Liver (tissue), 9 donors: ENCODE data around the gene CHRNA4. TPM values are rescaled to one million over a fixed set of nuclear protein-coding genes. Genes with fewer than 3 reads are reported as not detected.

Experiments used
- DNase-seq: peaks from one replicate; pipeline ENCODE4 v3.0.0-alpha.2; 2017; ENCODE audit warnings: low spot score
- H3K27ac ChIP-seq, 2 donors: one replicate each; pipeline ENCODE4 v1.7.0; 2013; ENCODE audit warnings: inconsistent platforms in 2 of 2, low read length in 2 of 2, control low read depth in 1 of 2, low read depth in 1 of 2, mild to moderate bottlenecking in 1 of 2
- H3K27me3 ChIP-seq, 4 donors: one replicate each; pipeline versions ENCODE4 v1.6.1 to v1.7.0; 2013; ENCODE audit warnings: low read length in 3 of 4, inconsistent platforms in 1 of 4, mild to moderate bottlenecking in 1 of 4, moderate library complexity in 1 of 4; ENCODE audit not compliant: control insufficient read depth in 4 of 4, insufficient read depth in 4 of 4
- H3K36me3 ChIP-seq, 4 donors: one replicate each; pipeline versions ENCODE4 v1.6.1 to v1.7.0; 2013; ENCODE audit warnings: low read length in 3 of 4, mild to moderate bottlenecking in 3 of 4, low read depth in 1 of 4, moderate library complexity in 1 of 4; ENCODE audit not compliant: control insufficient read depth in 4 of 4, insufficient read depth in 3 of 4
- H3K4me1 ChIP-seq, 4 donors: one replicate each; pipeline versions ENCODE4 v1.6.1 to v1.7.0; 2013; ENCODE audit warnings: low read length in 3 of 4, mild to moderate bottlenecking in 3 of 4, moderate library complexity in 1 of 4; ENCODE audit not compliant: control insufficient read depth in 4 of 4, insufficient read depth in 4 of 4
- H3K4me3 ChIP-seq, 3 donors: one replicate each; pipeline versions ENCODE4 v1.6.1 to v1.7.0; 2013; ENCODE audit warnings: low read length in 3 of 3, control low read depth in 1 of 3, low read depth in 1 of 3, mild to moderate bottlenecking in 1 of 3
- H3K9ac ChIP-seq, 2 donors: one replicate each; pipeline ENCODE4 v1.7.0; 2013; ENCODE audit warnings: low read length in 2 of 2, mild to moderate bottlenecking in 2 of 2, moderate library complexity in 2 of 2, control low read depth in 1 of 2, low read depth in 1 of 2
- H3K9me3 ChIP-seq, 4 donors: one replicate each; pipeline versions ENCODE4 v1.6.1 to v1.7.0; 2013; ENCODE audit warnings: low read length in 3 of 4; ENCODE audit not compliant: control insufficient read depth in 4 of 4
- ATF3 ChIP-seq: IDR thresholded peaks from 2 replicates; pipeline ENCODE4 v1.6.1; 2016; ENCODE audit warnings: antibody characterized with exemption
- CTCF ChIP-seq: fragments of 150-350 bp; IDR thresholded peaks from 2 replicates; pipeline ENCODE4 v1.5.1; 2017; ENCODE audit warnings: improper control_type of control experiment, low read depth, low read length; ENCODE audit not compliant: missing input control
- EGR1 ChIP-seq, 2 donors: IDR thresholded peaks; 2 replicates each; pipeline ENCODE4 v1.6.1; 2016 to 2018; ENCODE audit warnings: antibody characterized with exemption in 2 of 2, low read depth in 2 of 2
- FOXA1 ChIP-seq: IDR thresholded peaks from 2 replicates; pipeline ENCODE4 v1.6.1; 2016; ENCODE audit warnings: antibody characterized with exemption
- FOXA2 ChIP-seq: IDR thresholded peaks from 2 replicates; pipeline ENCODE4 v1.6.1; 2016; ENCODE audit warnings: antibody characterized with exemption
- GABPA ChIP-seq, 2 donors: IDR thresholded peaks in 1 of 2; conservative IDR thresholded peaks in 1 of 2; 2 replicates each; pipeline ENCODE4 v1.6.1; 2016; ENCODE audit warnings: antibody characterized with exemption in 2 of 2, mild to moderate bottlenecking in 1 of 2, moderate library complexity in 1 of 2
- HNF4A ChIP-seq, 2 donors: conservative IDR thresholded peaks; 2 replicates each; pipeline ENCODE4 v1.6.1; 2016; ENCODE audit warnings: antibody characterized with exemption in 2 of 2, mild to moderate bottlenecking in 2 of 2
- HNF4G ChIP-seq: IDR thresholded peaks from 2 replicates; pipeline ENCODE4 v1.6.1; 2016; ENCODE audit warnings: antibody characterized with exemption
- JUND ChIP-seq, 2 donors: IDR thresholded peaks; 2 replicates each; pipeline ENCODE4 v1.6.1; 2016; ENCODE audit warnings: antibody characterized with exemption in 2 of 2
- NR2F2 ChIP-seq: IDR thresholded peaks from 2 replicates; pipeline ENCODE4 v1.6.1; 2016; ENCODE audit warnings: antibody characterized with exemption
- RAD21 ChIP-seq, 2 donors: IDR thresholded peaks; 2 replicates each; pipeline ENCODE4 v1.6.1; 2016; ENCODE audit warnings: antibody characterized with exemption in 2 of 2, mild to moderate bottlenecking in 2 of 2
- RXRA ChIP-seq, 2 donors: IDR thresholded peaks; 2 replicates each; pipeline ENCODE4 v1.6.1; 2017 to 2018; ENCODE audit warnings: antibody characterized with exemption in 2 of 2, mild to moderate bottlenecking in 1 of 2
- SP1 ChIP-seq: IDR thresholded peaks from 2 replicates; pipeline ENCODE4 v1.6.1; 2018; ENCODE audit warnings: antibody characterized with exemption, mild to moderate bottlenecking
- TAF1 ChIP-seq: conservative IDR thresholded peaks from 2 replicates; pipeline ENCODE4 v1.6.1; 2016; ENCODE audit warnings: antibody characterized with exemption, mild to moderate bottlenecking
- YY1 ChIP-seq: IDR thresholded peaks from 2 replicates; pipeline ENCODE4 v1.6.1; 2016; ENCODE audit warnings: antibody characterized with exemption, mild to moderate bottlenecking
- ZBTB33 ChIP-seq: IDR thresholded peaks from 2 replicates; pipeline ENCODE4 v1.6.1; 2016; ENCODE audit warnings: antibody characterized with exemption
- WGBS: extraction: QIAGEN DNeasy Blood & Tissue Kit; methylation state at CpG from one replicate; pipeline ENCODE4 v1.1.7; 2013; 5-methylcytosine and 5-hydroxymethylcytosine counted together
- polyA plus RNA-seq, 2 donors: library from polyadenylated mRNA; stranded (reverse) in 1 of 2; unstranded in 1 of 2; fragments of 200-250 nt in 1 of 2; fragments of >200 nt in 1 of 2; fragmentation: Nextera tagmentation in 1 of 2; extraction: Ambion mirVana in 1 of 2; gene quantifications; one replicate each; pipeline versions ENCODE4 v1.2.1 to v1.2.3, GENCODE V29; 2013 to 2015
- total RNA-seq, 2 donors: library from RNA; depleted of rRNA; stranded (reverse); fragments of >200 nt; gene quantifications; one replicate each; pipeline ENCODE4 v1.2.3, GENCODE V29; 2014
- TF ChIP-seq, protein P1 (sequence below): IDR thresholded peaks from 2 replicates; pipeline ENCODE4 v1.6.1; 2016; ENCODE audit warnings: antibody characterized with exemption
- TF ChIP-seq, protein P2 (sequence below): IDR thresholded peaks from 2 replicates; pipeline ENCODE4 v1.6.1; 2016; ENCODE audit warnings: antibody characterized with exemption, mild to moderate bottlenecking
- donor health status: healthy.
- donor health status: healthy.
- donor health status: healthy.
- donor health status: healthy.
- donor health status: healthy.

Gene CHRNA4
- total and polyA plus RNA-seq, 4 donors, result 3.2 to 23.3 (median 6.4) TPM; not detected in 1

DNA sequence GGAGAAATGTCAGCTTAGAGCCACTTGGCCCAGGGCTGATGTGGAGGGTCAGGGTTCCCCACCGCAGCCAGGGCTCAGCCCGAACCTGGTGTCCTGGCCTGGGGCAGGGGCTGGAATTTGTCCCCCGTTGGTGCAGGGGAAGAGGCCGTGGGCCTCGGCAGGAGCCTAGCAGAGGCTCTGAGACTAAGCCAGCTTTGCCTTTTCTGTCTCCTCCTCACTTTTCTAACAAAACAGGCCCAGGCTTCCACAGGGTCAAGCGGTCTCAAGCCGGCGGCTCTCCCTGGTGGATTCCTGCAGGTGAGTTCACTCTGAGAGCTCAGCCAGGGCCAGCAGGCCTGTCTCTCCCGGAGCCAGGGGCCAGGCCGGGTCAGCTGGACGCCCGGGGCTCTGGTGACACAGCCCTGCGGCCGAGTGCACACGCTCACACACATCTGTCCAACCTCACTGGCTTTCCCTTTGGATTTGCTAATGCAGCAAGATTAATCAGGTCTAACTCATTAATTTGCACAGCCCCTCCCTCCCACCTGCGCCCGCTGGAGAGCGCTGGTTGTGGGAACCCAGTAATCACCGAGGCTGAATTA lies 2.9 kb upstream of the CHRNA4 start:
- no peaks in the 10 kb centered on the region for H3K27me3 ChIP-seq
- H3K4me1 ChIP-seq, result peaks cover 10 to 83% (median 51%) of the 10 kb centered on the region in 4 donors
- H3K36me3 ChIP-seq, result no peaks in the 10 kb centered on the region
- H3K9ac ChIP-seq, result peak overlapping the region; percentile 35 to 75
- H3K27ac ChIP-seq, result peak overlapping the region; percentile 89 to 94
- H3K4me3 ChIP-seq, result peak overlapping the region in 2 of 3 donors; percentile 44 to 58
- peak; percentile 45 for DNase-seq
- TF ChIP-seq RXRA (IDR thresholded peaks at IDR 0.05) (peak in 1 of 2 donors; percentile 19), HNF4A (conservative IDR thresholded peaks at IDR 0.05) (peak in 1 of 2 donors; percentile 5), FOXA1 (no peak), CTCF (no peak), SP1 (peak; percentile 16)
- 45% methylated on average over 19 of the region's 19 CpGs for WGBS
- H3K9me3 ChIP-seq, result no peaks in the 10 kb centered on the region

- Histone ChIP-seq H3K27me3 (no peaks in the 10 kb centered on the region), H3K4me1 (peaks cover 10 to 91% (median 57%) of the 10 kb centered on the region in 4 donors), H3K27ac (peak overlapping the region; percentile 89 to 94), H3K9ac (peak overlapping the region; percentile 30 to 35), H3K36me3 (no peaks in the 10 kb centered on the region), H3K9me3 (no peaks in the 10 kb centered on the region), H3K4me3 (peak overlapping the region in 2 of 3 donors; percentile 44 to 58)
- TF ChIP-seq SP1, result peak; percentile 77
- TF ChIP-seq TAF1, result no peak
- no peak for TF ChIP-seq EGR1 (IDR thresholded peaks at IDR 0.05; ENCODE audit: low read depth in 2 of 2)
- TF ChIP-seq HNF4A (conservative IDR thresholded peaks at IDR 0.05), result peak; percentile 76 to 89
- peak; percentile 86 to 94 for TF ChIP-seq RXRA (IDR thresholded peaks at IDR 0.05)
- no peak for TF ChIP-seq ATF3
- TF ChIP-seq HNF4G, result peak; percentile 76
- no peak for TF ChIP-seq YY1
- no peak for TF ChIP-seq FOXA2
- TF ChIP-seq JUND (IDR thresholded peaks at IDR 0.05), result no peak
- TF ChIP-seq RAD21 (IDR thresholded peaks at IDR 0.05), result no peak
- peak; percentile 96 for TF ChIP-seq NR2F2
- TF ChIP-seq, protein P1, sequence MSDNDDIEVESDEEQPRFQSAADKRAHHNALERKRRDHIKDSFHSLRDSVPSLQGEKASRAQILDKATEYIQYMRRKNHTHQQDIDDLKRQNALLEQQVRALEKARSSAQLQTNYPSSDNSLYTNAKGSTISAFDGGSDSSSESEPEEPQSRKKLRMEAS, result no peak
- TF ChIP-seq FOXA1, result no peak
- TF ChIP-seq, protein P2, sequence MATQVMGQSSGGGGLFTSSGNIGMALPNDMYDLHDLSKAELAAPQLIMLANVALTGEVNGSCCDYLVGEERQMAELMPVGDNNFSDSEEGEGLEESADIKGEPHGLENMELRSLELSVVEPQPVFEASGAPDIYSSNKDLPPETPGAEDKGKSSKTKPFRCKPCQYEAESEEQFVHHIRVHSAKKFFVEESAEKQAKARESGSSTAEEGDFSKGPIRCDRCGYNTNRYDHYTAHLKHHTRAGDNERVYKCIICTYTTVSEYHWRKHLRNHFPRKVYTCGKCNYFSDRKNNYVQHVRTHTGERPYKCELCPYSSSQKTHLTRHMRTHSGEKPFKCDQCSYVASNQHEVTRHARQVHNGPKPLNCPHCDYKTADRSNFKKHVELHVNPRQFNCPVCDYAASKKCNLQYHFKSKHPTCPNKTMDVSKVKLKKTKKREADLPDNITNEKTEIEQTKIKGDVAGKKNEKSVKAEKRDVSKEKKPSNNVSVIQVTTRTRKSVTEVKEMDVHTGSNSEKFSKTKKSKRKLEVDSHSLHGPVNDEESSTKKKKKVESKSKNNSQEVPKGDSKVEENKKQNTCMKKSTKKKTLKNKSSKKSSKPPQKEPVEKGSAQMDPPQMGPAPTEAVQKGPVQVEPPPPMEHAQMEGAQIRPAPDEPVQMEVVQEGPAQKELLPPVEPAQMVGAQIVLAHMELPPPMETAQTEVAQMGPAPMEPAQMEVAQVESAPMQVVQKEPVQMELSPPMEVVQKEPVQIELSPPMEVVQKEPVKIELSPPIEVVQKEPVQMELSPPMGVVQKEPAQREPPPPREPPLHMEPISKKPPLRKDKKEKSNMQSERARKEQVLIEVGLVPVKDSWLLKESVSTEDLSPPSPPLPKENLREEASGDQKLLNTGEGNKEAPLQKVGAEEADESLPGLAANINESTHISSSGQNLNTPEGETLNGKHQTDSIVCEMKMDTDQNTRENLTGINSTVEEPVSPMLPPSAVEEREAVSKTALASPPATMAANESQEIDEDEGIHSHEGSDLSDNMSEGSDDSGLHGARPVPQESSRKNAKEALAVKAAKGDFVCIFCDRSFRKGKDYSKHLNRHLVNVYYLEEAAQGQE, result no peak
- no peak for TF ChIP-seq ZBTB33
- no peak for TF ChIP-seq GABPA (IDR thresholded peaks at IDR 0.05 in 1 of 2, conservative IDR thresholded peaks at IDR 0.05 in 1 of 2)
- no peak for TF ChIP-seq CTCF
- 44% methylated on average over 23 of the region's 23 CpGs for WGBS
- peak; percentile 50 for DNase-seq
Observed at GRCh38 chr20:63363013-63363957, 2.1 kb upstream of the CHRNA4 start.
